Measurements from ENCODE around the gene ZBTB6. TPM values are rescaled to one million over a fixed set of nuclear protein-coding genes. Genes with fewer than 3 reads are reported as not detected.

Gene ZBTB6
- 12.8 and 14.7 TPM in 2 replicates for total RNA-seq (2014; rRNA removed; shearing (Covaris generic))

GRCh38 chr9:122912964-122913673 is at the start of gene ZBTB6:
Gene ZBTB6, minus strand, starts transcription at chr9:122913323. Its CDS starts 1,251 bp downstream, at chr9:122912072.
- peak; percentile 92 for DNase-seq (ENCODE audit: low spot score)

- no peak for DNase-seq (ENCODE audit: low spot score)
Observed at GRCh38 chr9:122961139-122961538, 48.0 kb upstream of the ZBTB6 start.

- no peak for DNase-seq (ENCODE audit: low spot score)
Observed at GRCh38 chr9:122955961-122956360, 42.8 kb upstream of the ZBTB6 start.

- peak; percentile 60 for DNase-seq (ENCODE audit: low spot score)
Observed at GRCh38 chr9:122954253-122954691, 41.1 kb upstream of the ZBTB6 start.

- DNase-seq (ENCODE audit: low spot score): no peak
Observed at GRCh38 chr9:122951056-122951455, 37.9 kb upstream of the ZBTB6 start.

- DNase-seq (ENCODE audit: low spot score): no peak
Observed at GRCh38 chr9:122950263-122950662, 37.1 kb upstream of the ZBTB6 start.

GRCh38 chr9:122949696-122950095 is 36.6 kb upstream of the ZBTB6 start:
- DNase-seq (ENCODE audit: low spot score): no peak

- DNase-seq (ENCODE audit: low spot score): no peak
Observed at GRCh38 chr9:122948313-122948712, 35.2 kb upstream of the ZBTB6 start.

- DNase-seq (ENCODE audit: low spot score): no peak
Observed at GRCh38 chr9:122946461-122947005, 33.4 kb upstream of the ZBTB6 start.

GRCh38 chr9:122944960-122945888 is 32.1 kb upstream of the ZBTB6 start:
- no peak for DNase-seq (ENCODE audit: low spot score)

- DNase-seq (ENCODE audit: low spot score): peak; percentile 57
Observed at GRCh38 chr9:122941582-122942234, 28.6 kb upstream of the ZBTB6 start.

GRCh38 chr9:122940749-122941581 is 27.8 kb upstream of the ZBTB6 start, which contains the start of gene RABGAP1:
Gene RABGAP1, plus strand, starts transcription at chr9:122941020. Its CDS starts 16,040 bp downstream, at chr9:122957060.
- peak; percentile 99 for DNase-seq (ENCODE audit: low spot score)

GRCh38 chr9:122940454-122940748 is 27.3 kb upstream of the ZBTB6 start:
- DNase-seq (ENCODE audit: low spot score): no peak

- DNase-seq (ENCODE audit: low spot score): no peak
Observed at GRCh38 chr9:122939601-122940000, 26.5 kb upstream of the ZBTB6 start.

- DNase-seq (ENCODE audit: low spot score): no peak
Observed at GRCh38 chr9:122936883-122937282, 23.8 kb upstream of the ZBTB6 start.

- no peak for DNase-seq (ENCODE audit: low spot score)
Observed at GRCh38 chr9:122936464-122936863, 23.3 kb upstream of the ZBTB6 start.

GRCh38 chr9:122931226-122932121 is 18.4 kb upstream of the ZBTB6 start, which contains the start of gene ZBTB26:
Gene ZBTB26, minus strand, starts transcription at chr9:122931512. Its CDS starts 11,578 bp downstream, at chr9:122919934.
- DNase-seq (ENCODE audit: low spot score): peak; percentile 95

- no peak for DNase-seq (ENCODE audit: low spot score)
Observed at GRCh38 chr9:122930541-122931225, 17.6 kb upstream of the ZBTB6 start.

- no peak for DNase-seq (ENCODE audit: low spot score)
Observed at GRCh38 chr9:122929796-122930354, 16.8 kb upstream of the ZBTB6 start.
